Measurements from ENCODE around the gene KRT6A. TPM values are rescaled to one million over a fixed set of nuclear protein-coding genes. Genes with fewer than 3 reads are reported as not detected.

Gene KRT6A
- total and polyA plus RNA-seq, 2 donors (not counting 1 experiment from before 2014, with no cell fraction given): not detected

GRCh38 chr12:52530905-52531304 lies 37.8 kb upstream of the KRT6A start:
- Histone ChIP-seq H3K27ac (ENCODE audit: low read length in 2 of 2) (no peak overlapping the region), H3K9ac (ENCODE audit: low read length) (no peak overlapping the region), H3K4me3 (ENCODE audit: control extremely low read depth in 1 of 5, extremely low read depth in 1 of 5, insufficient read depth in 1 of 5, low read depth in 2 of 5, low read length in 4 of 5) (no peak overlapping the region), H3K79me2 (ENCODE audit: control insufficient read depth, insufficient read depth, low read length) (no peaks in the 10 kb centered on the region), H4K20me1 (ENCODE audit: control insufficient read depth, insufficient read depth, low read length, poor library complexity, severe bottlenecking) (no peaks in the 10 kb centered on the region), H3K9me3 (ENCODE audit: control extremely low read depth in 1 of 3, control insufficient read depth in 2 of 3, insufficient read depth in 1 of 3, low read length in 2 of 3) (no peaks in the 10 kb centered on the region), H3K27me3 (replicated peaks in 1 of 4; ENCODE audit: control extremely low read depth in 1 of 4, control insufficient read depth in 3 of 4, insufficient read depth in 4 of 4, low read length in 3 of 4) (no peaks in the 10 kb centered on the region), H3K4me2 (replicated peaks; ENCODE audit: low read depth, low read length, poor library complexity, severe bottlenecking) (no peak overlapping the region), H3K4me1 (ENCODE audit: control insufficient read depth in 2 of 2, insufficient read depth in 2 of 2, low read length in 2 of 2) (no peaks in the 10 kb centered on the region), H3K36me3 (replicated peaks in 1 of 2; ENCODE audit: control extremely low read depth in 1 of 2, control insufficient read depth in 1 of 2, extremely low read depth in 1 of 2, insufficient read depth in 2 of 2, low read length in 1 of 2) (no peaks in the 10 kb centered on the region), H2AFZ (ENCODE audit: insufficient read depth, low read depth, low read length, poor library complexity, severe bottlenecking) (no peak overlapping the region)
- ATAC-seq (ENCODE audit: low read depth) (no peak), DNase-seq (no peak)
- no peaks in the 10 kb centered on the region for H3K9me3 Mint-ChIP-seq (ENCODE audit: insufficient read depth)
- no peaks in the 10 kb centered on the region for H3K27me3 Mint-ChIP-seq
- POLR2A ChIA-PET: no interaction called here
- intact Hi-C loops (cut with micrococcal nuclease): no loop called here
- no peak for TF ChIP-seq EZH2 (IDR thresholded peaks at IDR 0.05; ENCODE audit: borderline replicate concordance, insufficient read depth, low read depth, low read length, poor library complexity, severe bottlenecking)
- TF ChIP-seq CTCF (IDR thresholded peaks at IDR 0.05): no peak
- H3K27ac Mint-ChIP-seq: no peak overlapping the region
- WGBS (ENCODE audit: insufficient coverage): no CpG with 5 or more reads among the region's 2 CpGs
- H3K4me1 Mint-ChIP-seq: no peaks in the 10 kb centered on the region
- no peak overlapping the region for H3K4me3 Mint-ChIP-seq
- CTCF ChIA-PET: no interaction called here

- Mint-ChIP-seq H3K4me1 (no peaks in the 10 kb centered on the region), H3K4me3 (no peak overlapping the region), H3K9me3 (ENCODE audit: insufficient read depth) (no peaks in the 10 kb centered on the region), H3K27ac (no peak overlapping the region), H3K27me3 (no peaks in the 10 kb centered on the region)
- no peak overlapping the region for H3K27ac ChIP-seq (ENCODE audit: low read length in 2 of 2)
- no peaks in the 10 kb centered on the region for H3K36me3 ChIP-seq (replicated peaks in 1 of 2; ENCODE audit: control extremely low read depth in 1 of 2, control insufficient read depth in 1 of 2, extremely low read depth in 1 of 2, insufficient read depth in 2 of 2, low read length in 1 of 2)
- no peak overlapping the region for H3K9ac ChIP-seq (ENCODE audit: low read length)
- H2AFZ ChIP-seq (ENCODE audit: insufficient read depth, low read depth, low read length, poor library complexity, severe bottlenecking): no peak overlapping the region
- no peaks in the 10 kb centered on the region for H3K27me3 ChIP-seq (replicated peaks in 1 of 4; ENCODE audit: control extremely low read depth in 1 of 4, control insufficient read depth in 3 of 4, insufficient read depth in 4 of 4, low read length in 3 of 4)
- H3K79me2 ChIP-seq (ENCODE audit: control insufficient read depth, insufficient read depth, low read length): no peaks in the 10 kb centered on the region
- WGBS (ENCODE audit: insufficient coverage): 80% methylated on average over 1 of the region's 2 CpGs
- ChIA-PET POLR2A (no interaction called here), CTCF (no interaction called here)
- H4K20me1 ChIP-seq (ENCODE audit: control insufficient read depth, insufficient read depth, low read length, poor library complexity, severe bottlenecking): no peaks in the 10 kb centered on the region
- H3K4me3 ChIP-seq (ENCODE audit: control extremely low read depth in 1 of 5, extremely low read depth in 1 of 5, insufficient read depth in 1 of 5, low read depth in 2 of 5, low read length in 4 of 5): no peak overlapping the region
- intact Hi-C loops (cut with micrococcal nuclease): no loop called here
- TF ChIP-seq EZH2 (IDR thresholded peaks at IDR 0.05; ENCODE audit: borderline replicate concordance, insufficient read depth, low read depth, low read length, poor library complexity, severe bottlenecking) (no peak), CTCF (IDR thresholded peaks at IDR 0.05) (no peak)
- H3K4me1 ChIP-seq (ENCODE audit: control insufficient read depth in 2 of 2, insufficient read depth in 2 of 2, low read length in 2 of 2): no peaks in the 10 kb centered on the region
- ATAC-seq (ENCODE audit: low read depth): no peak
- H3K9me3 ChIP-seq (ENCODE audit: control extremely low read depth in 1 of 3, control insufficient read depth in 2 of 3, insufficient read depth in 1 of 3, low read length in 2 of 3): no peaks in the 10 kb centered on the region
- no peak for DNase-seq
- no peak overlapping the region for H3K4me2 ChIP-seq (replicated peaks; ENCODE audit: low read depth, low read length, poor library complexity, severe bottlenecking)
These were observed 37.3 kb upstream of the KRT6A start for GRCh38 chr12:52530366-52530765.

All from B cell (primary cell).